ENCODE data around the gene ELL. TPM values are rescaled to one million over a fixed set of nuclear protein-coding genes. Genes with fewer than 3 reads are reported as not detected.

The ELL gene
- polyA plus RNA-seq, 4 donors: 8.6 to 12.2 (median 10.4) TPM

GRCh38 chr19:18493440-18494266 lies 28.2 kb downstream of the ELL start:
- H3K4me1 ChIP-seq (ENCODE audit: control insufficient read depth in 3 of 3, insufficient read depth in 2 of 3, low read depth in 1 of 3, low read length in 2 of 3): peaks cover 2 to 14% (median 8%) of the 10 kb centered on the region in 3 donors
- H3K36me3 ChIP-seq (ENCODE audit: control insufficient read depth in 3 of 3, insufficient read depth in 2 of 3, low read depth in 1 of 3, low read length in 3 of 3): peaks cover 0 to 39% (median 0%) of the 10 kb centered on the region in 3 donors
- FAIRE-seq (no peak), DNase-seq (no peak)
- no peaks in the 10 kb centered on the region for H3K9me3 ChIP-seq (ENCODE audit: control insufficient read depth in 2 of 2, insufficient read depth in 1 of 2, low read depth in 1 of 2, low read length in 1 of 2)
- WGBS, 3 donors: 69 to 78% (median 73%) methylated on average over 13 of the region's 13 CpGs
- peak overlapping the region; percentile 8 to 84 (median 56) for H3K27ac ChIP-seq (ENCODE audit: low read depth in 1 of 3, low read length in 2 of 3)
- H3K27me3 ChIP-seq (ENCODE audit: control insufficient read depth in 3 of 3, insufficient read depth in 3 of 3, low read length in 3 of 3): no peaks in the 10 kb centered on the region
- H3K4me3 ChIP-seq (ENCODE audit: low read depth in 1 of 3, low read length in 3 of 3): no peak overlapping the region

DNA sequence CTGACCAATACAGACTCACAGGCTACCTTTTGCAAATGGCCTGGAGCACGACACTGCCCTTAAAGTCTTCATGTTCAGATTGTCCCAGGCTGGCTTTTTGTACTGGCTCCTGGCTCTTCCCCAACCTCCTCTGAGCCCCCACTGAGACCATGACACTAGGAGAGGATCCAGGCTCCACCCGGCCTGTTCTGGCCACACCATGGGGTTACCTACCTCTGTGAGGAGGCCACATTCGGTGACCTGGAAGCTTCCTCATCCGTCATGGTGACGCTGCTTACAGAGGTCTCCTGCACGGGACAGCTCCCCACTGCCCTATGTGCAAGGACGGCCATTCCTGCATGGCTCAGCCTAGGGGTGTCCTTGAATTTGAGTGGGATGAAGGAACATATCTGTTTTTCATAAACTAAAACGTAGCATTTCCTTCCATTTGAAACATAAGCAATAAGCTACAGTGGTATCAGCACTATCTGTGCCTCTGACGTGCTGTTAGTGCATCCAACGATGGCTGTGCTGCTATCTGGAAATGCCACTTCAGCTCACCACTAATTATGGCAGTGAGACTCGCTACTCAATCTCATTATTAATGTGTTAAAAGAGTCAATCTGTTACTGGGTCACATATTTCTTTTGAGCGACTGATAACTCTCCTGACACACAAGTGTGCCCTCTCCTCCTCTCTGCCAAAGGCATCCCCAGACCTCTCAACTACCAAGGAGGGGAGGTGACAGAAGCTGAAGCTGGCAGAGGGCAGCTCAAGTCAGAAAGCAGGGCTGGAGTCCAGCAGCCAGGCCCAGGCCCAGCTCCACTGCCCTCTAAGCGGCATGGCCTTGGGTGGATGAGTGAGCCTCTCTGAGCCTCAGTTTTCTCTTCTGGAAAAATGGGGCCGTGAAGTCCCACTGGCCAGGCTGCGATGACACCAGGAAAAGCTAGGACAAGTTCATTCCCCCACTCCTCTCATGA lies 29.6 kb downstream of the ELL start:
- Histone ChIP-seq H3K27ac (ENCODE audit: low read depth in 1 of 3, low read length in 2 of 3) (peak overlapping the region in 2 of 3 donors; percentile 0 to 84), H3K36me3 (ENCODE audit: control insufficient read depth in 3 of 3, insufficient read depth in 2 of 3, low read depth in 1 of 3, low read length in 3 of 3) (peaks cover 0 to 43% (median 0%) of the 10 kb centered on the region in 3 donors), H3K27me3 (ENCODE audit: control insufficient read depth in 3 of 3, insufficient read depth in 3 of 3, low read length in 3 of 3) (no peaks in the 10 kb centered on the region), H3K4me3 (ENCODE audit: low read depth in 1 of 3, low read length in 3 of 3) (no peak overlapping the region), H3K9me3 (ENCODE audit: control insufficient read depth in 2 of 2, insufficient read depth in 1 of 2, low read depth in 1 of 2, low read length in 1 of 2) (no peaks in the 10 kb centered on the region), H3K4me1 (ENCODE audit: control insufficient read depth in 3 of 3, insufficient read depth in 2 of 3, low read depth in 1 of 3, low read length in 2 of 3) (peaks cover 2 to 14% (median 8%) of the 10 kb centered on the region in 3 donors)
- FAIRE-seq: no peak
- no peak for DNase-seq
- WGBS, 3 donors: 84 to 90% (median 88%) methylated on average over 15 of the region's 15 CpGs

GRCh38 chr19:18490728-18491127 lies 31.1 kb downstream of the ELL start:
- FAIRE-seq (no peak), DNase-seq (no peak)
- no peak overlapping the region for H3K4me3 ChIP-seq (ENCODE audit: low read depth in 1 of 3, low read length in 3 of 3)
- 85 to 89% (median 85%) methylated on average over 6 of the region's 6 CpGs for WGBS, 3 donors
- H3K36me3 ChIP-seq (ENCODE audit: control insufficient read depth in 3 of 3, insufficient read depth in 2 of 3, low read depth in 1 of 3, low read length in 3 of 3): peaks cover 0 to 45% (median 0%) of the 10 kb centered on the region in 3 donors
- H3K9me3 ChIP-seq (ENCODE audit: control insufficient read depth in 2 of 2, insufficient read depth in 1 of 2, low read depth in 1 of 2, low read length in 1 of 2): no peaks in the 10 kb centered on the region
- no peak overlapping the region for H3K27ac ChIP-seq (ENCODE audit: low read depth in 1 of 3, low read length in 2 of 3)
- no peaks in the 10 kb centered on the region for H3K27me3 ChIP-seq (ENCODE audit: control insufficient read depth in 3 of 3, insufficient read depth in 3 of 3, low read length in 3 of 3)
- H3K4me1 ChIP-seq (ENCODE audit: control insufficient read depth in 3 of 3, insufficient read depth in 2 of 3, low read depth in 1 of 3, low read length in 2 of 3): peaks cover 5 to 15% (median 15%) of the 10 kb centered on the region in 3 donors

DNA sequence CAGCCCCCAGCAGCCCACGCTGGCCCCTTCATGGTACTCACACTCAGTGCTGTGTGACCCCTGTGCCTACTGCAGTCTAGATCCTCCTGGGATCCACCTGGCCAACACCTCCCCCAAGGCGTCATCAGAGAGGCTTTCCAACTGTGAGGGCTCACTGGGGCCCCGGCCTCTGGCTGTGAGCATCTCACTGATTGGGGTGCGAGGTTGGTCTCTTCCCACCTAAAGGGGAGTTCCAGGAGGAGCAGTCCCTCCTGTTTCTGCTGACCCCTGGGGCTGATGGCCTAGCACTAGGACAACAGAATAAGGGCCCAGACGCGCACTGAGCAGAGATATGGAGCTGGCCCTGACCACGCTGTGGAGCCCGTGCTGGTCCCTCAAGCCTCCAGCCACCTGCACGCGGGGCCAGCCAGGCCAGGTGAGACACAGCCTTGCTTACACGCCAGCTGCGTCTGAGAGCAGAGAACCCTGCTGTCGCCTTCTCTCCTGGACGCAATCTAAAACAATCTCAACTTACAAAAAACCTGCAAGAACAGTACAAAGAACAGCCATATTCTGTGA lies 32.2 kb downstream of the ELL start:
- 88 to 95% (median 91%) methylated on average over 14 of the region's 14 CpGs for WGBS, 3 donors
- DNase-seq (no peak), FAIRE-seq (no peak)
- Histone ChIP-seq H3K4me1 (ENCODE audit: control insufficient read depth in 3 of 3, insufficient read depth in 2 of 3, low read depth in 1 of 3, low read length in 2 of 3) (peaks cover 11 to 18% (median 15%) of the 10 kb centered on the region in 3 donors), H3K27me3 (ENCODE audit: control insufficient read depth in 3 of 3, insufficient read depth in 3 of 3, low read length in 3 of 3) (no peaks in the 10 kb centered on the region), H3K4me3 (ENCODE audit: low read depth in 1 of 3, low read length in 3 of 3) (no peak overlapping the region), H3K9me3 (ENCODE audit: control insufficient read depth in 2 of 2, insufficient read depth in 1 of 2, low read depth in 1 of 2, low read length in 1 of 2) (no peaks in the 10 kb centered on the region), H3K27ac (ENCODE audit: low read depth in 1 of 3, low read length in 2 of 3) (no peak overlapping the region), H3K36me3 (ENCODE audit: control insufficient read depth in 3 of 3, insufficient read depth in 2 of 3, low read depth in 1 of 3, low read length in 3 of 3) (peaks cover 0 to 36% (median 0%) of the 10 kb centered on the region in 3 donors)

GRCh38 chr19:18488838-18489626 lies 32.8 kb downstream of the ELL start:
- H3K9me3 ChIP-seq (ENCODE audit: control insufficient read depth in 2 of 2, insufficient read depth in 1 of 2, low read depth in 1 of 2, low read length in 1 of 2): no peaks in the 10 kb centered on the region
- no peak overlapping the region for H3K4me3 ChIP-seq (ENCODE audit: low read depth in 1 of 3, low read length in 3 of 3)
- H3K36me3 ChIP-seq (ENCODE audit: control insufficient read depth in 3 of 3, insufficient read depth in 2 of 3, low read depth in 1 of 3, low read length in 3 of 3): peaks cover 0 to 36% (median 0%) of the 10 kb centered on the region in 3 donors
- peak in 1 of 2 donors; percentile 56 for DNase-seq
- 52 to 66% (median 55%) methylated on average over 22 of the region's 22 CpGs for WGBS, 3 donors
- H3K4me1 ChIP-seq (ENCODE audit: control insufficient read depth in 3 of 3, insufficient read depth in 2 of 3, low read depth in 1 of 3, low read length in 2 of 3): peaks cover 11 to 17% (median 15%) of the 10 kb centered on the region in 3 donors
- H3K27ac ChIP-seq (ENCODE audit: low read depth in 1 of 3, low read length in 2 of 3): no peak overlapping the region
- no peaks in the 10 kb centered on the region for H3K27me3 ChIP-seq (ENCODE audit: control insufficient read depth in 3 of 3, insufficient read depth in 3 of 3, low read length in 3 of 3)
- no peak for FAIRE-seq

DNA sequence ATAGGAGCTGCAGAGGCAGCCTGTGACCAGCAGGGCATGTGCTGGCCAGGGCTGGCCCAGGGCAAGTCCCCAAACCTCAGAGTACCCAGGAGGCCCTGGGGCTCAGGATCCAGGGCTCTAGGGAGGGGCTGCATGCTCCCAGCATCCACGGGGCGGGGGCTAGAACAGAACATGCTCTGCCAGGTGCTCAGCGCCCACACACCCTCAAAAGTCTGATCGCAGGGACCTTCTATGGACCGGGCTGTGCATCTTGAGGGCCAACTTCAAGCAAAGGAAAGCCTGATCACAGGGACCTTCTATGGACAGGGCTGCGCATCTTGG lies 33.5 kb downstream of the ELL start:
- H3K4me3 ChIP-seq (ENCODE audit: low read depth in 1 of 3, low read length in 3 of 3): no peak overlapping the region
- FAIRE-seq (no peak), DNase-seq (no peak)
- peaks cover 0 to 32% (median 0%) of the 10 kb centered on the region in 3 donors for H3K36me3 ChIP-seq (ENCODE audit: control insufficient read depth in 3 of 3, insufficient read depth in 2 of 3, low read depth in 1 of 3, low read length in 3 of 3)
- WGBS, 3 donors: 84 to 91% (median 90%) methylated on average over 6 of the region's 6 CpGs
- H3K27me3 ChIP-seq (ENCODE audit: control insufficient read depth in 3 of 3, insufficient read depth in 3 of 3, low read length in 3 of 3): no peaks in the 10 kb centered on the region
- no peak overlapping the region for H3K27ac ChIP-seq (ENCODE audit: low read depth in 1 of 3, low read length in 2 of 3)
- H3K4me1 ChIP-seq (ENCODE audit: control insufficient read depth in 3 of 3, insufficient read depth in 2 of 3, low read depth in 1 of 3, low read length in 2 of 3): peaks cover 11 to 17% (median 15%) of the 10 kb centered on the region in 3 donors
- H3K9me3 ChIP-seq (ENCODE audit: control insufficient read depth in 2 of 2, insufficient read depth in 1 of 2, low read depth in 1 of 2, low read length in 1 of 2): no peaks in the 10 kb centered on the region

GRCh38 chr19:18487576-18488402 lies 34.1 kb downstream of the ELL start:
- Histone ChIP-seq H3K4me1 (ENCODE audit: control insufficient read depth in 3 of 3, insufficient read depth in 2 of 3, low read depth in 1 of 3, low read length in 2 of 3) (peaks cover 11 to 17% (median 15%) of the 10 kb centered on the region in 3 donors), H3K27ac (ENCODE audit: low read depth in 1 of 3, low read length in 2 of 3) (peak overlapping the region in 1 of 3 donors; percentile 11)
- no peak for FAIRE-seq

More at GRCh38 chr19:18487576-18488402, 34.1 kb downstream of the ELL start:
- H3K36me3 ChIP-seq (ENCODE audit: control insufficient read depth in 3 of 3, insufficient read depth in 2 of 3, low read depth in 1 of 3, low read length in 3 of 3): peaks cover 0 to 34% (median 0%) of the 10 kb centered on the region in 3 donors
- no peak overlapping the region for H3K4me3 ChIP-seq (ENCODE audit: low read depth in 1 of 3, low read length in 3 of 3)
- 74 to 82% (median 81%) methylated on average over 17 of the region's 17 CpGs for WGBS, 3 donors
- no peak for DNase-seq
- no peaks in the 10 kb centered on the region for H3K27me3 ChIP-seq (ENCODE audit: control insufficient read depth in 3 of 3, insufficient read depth in 3 of 3, low read length in 3 of 3)
- H3K9me3 ChIP-seq (ENCODE audit: control insufficient read depth in 2 of 2, insufficient read depth in 1 of 2, low read depth in 1 of 2, low read length in 1 of 2): no peaks in the 10 kb centered on the region

All from small intestine (tissue), 7 donors.